Measurements from ENCODE around the gene B4GALT3.

Gene B4GALT3

DNA sequence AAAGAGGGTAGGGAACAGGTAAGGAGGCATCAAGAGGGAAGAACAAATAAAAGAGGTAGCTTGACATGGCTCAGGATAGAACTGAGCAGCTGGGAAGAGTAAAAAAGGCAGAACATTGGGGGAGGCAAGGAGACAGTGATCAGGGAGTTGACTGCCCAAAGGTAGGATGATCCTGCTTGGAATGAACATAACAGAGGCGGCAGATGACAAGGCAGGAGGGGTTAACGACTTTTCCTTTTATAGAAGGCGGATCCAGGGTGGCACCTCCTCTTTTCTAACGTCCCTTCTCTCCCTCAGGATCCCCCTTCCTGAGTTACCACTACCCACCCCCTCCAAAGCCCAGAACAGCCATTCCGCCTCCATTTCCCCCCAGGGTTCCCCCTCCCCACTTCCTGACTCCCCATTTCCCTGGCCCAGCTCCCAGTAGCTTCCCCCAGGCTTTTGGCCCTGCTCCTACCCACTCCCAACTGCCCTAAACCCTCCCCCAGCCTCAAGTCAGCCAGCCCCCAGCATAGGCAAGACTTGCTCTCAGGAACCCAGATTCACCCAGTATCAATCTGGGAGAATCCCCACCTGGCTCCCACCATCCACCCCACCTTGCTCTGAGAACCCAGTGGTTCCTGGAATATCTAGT, 22.3 kb upstream of the B4GALT3 start:
- POLR2A ChIA-PET = interaction anchor here (0.8 to 1.7 kb wide), 3 partner anchors 16 to 39 kb away, joined by 3 to 5 read pairs (median 3); partner anchors contain the start of gene FCER1G
- CTCF ChIA-PET = interaction anchor here (3.2 to 26.1 kb wide), 3 partner anchors 17 to 183 kb away, joined by 16 to 758 read pairs (median 22); partner anchors contain the start of genes APOA2, FCER1G and TOMM40L
- DNase-seq (ENCODE audit: low read depth, low spot score) = no peak
- H3K4me3 ChIP-seq (ENCODE audit: low read depth, low read length) = no peak overlapping the region
- TF ChIP-seq CTCF (IDR thresholded peaks at IDR 0.05; ENCODE audit: insufficient read depth, low read length, missing control alignments) = no peak

DNA sequence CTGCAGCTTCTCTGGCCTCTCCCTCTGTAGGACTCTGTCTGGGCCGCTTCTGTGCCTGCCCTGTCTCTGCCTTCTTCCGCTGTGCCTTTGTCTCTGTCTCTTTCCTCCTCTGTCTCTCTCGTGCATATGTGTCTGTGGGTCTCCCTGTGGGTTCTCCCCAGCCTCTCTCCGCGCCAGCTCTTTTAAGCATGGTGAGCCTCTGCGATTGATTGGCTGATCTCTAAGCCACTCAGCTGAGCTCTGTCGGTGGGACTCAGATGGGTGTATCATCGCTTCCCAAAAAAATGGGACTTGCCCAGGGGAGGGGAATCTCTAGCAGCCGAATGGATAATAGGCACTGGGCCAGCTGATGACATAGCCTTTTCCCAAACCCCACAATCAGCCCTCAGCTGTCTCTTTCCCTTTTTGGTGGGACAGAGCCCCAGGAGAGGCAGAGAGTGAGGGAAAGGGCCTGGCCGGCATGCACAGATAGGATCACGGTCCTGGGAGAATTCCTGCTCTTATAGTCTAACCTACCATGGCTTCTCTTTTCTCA, 21.7 kb upstream of the B4GALT3 start, which contains the start of gene ADAMTS4:
ADAMTS4 (minus strand) TSS at position 158 of the 535 bp plus-strand sequence. CDS start 427 bp downstream, outside the sequence.
- CTCF ChIA-PET = interaction anchor here (1.2 to 26.1 kb wide), 5 partner anchors 16 to 184 kb away, joined by 3 to 758 read pairs (median 16); partner anchors contain the start of genes APOA2, FCER1G and TOMM40L
- POLR2A ChIA-PET = interaction anchor here (0.8 to 1.7 kb wide), 7 partner anchors 16 to 40 kb away, joined by 3 to 6 read pairs (median 3); partner anchors contain the start of genes FCER1G and USP21
- H3K4me3 ChIP-seq (ENCODE audit: low read depth, low read length) = peak within 1 kb of the TSS; percentile 58
- peak; percentile 68 for DNase-seq (ENCODE audit: low read depth, low spot score)
- no peak for TF ChIP-seq CTCF (IDR thresholded peaks at IDR 0.05; ENCODE audit: insufficient read depth, low read length, missing control alignments)

DNA sequence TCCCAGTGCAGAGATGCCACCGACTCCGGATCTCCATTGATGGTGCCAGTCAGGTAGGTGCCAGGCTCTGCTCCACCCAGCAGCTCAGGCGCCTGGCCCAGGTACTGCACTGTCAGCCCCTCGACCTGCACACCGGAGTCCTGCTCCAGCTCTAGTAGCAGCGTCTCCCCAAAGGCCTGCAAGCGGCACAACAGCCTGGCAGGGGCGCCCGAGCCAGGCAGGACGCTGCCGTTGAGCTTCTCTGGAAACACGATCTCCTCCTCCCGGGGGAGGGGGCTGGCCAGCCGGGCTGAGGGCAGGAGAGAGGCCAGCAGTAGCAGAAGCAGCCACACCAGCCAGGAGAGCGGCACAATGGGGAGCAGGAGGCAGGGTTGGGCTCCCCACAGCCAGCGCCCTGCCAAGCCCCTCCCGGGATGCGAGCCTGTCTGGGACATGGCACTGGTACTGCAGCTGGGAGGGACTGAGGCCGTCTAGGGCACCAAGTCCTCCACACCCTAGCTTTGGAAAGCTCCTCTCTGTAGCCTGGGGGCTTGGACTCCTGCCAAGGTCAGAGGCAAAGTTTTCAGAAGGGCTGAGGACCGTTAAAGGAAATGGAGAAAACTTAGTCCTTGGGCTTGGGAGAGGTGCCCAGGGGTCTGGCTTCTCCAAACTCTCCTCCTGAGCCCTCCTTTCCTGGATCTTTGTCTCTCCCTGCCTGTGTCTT, 21.0 kb upstream of the B4GALT3 start:
- TF ChIP-seq CTCF (IDR thresholded peaks at IDR 0.05; ENCODE audit: insufficient read depth, low read length, missing control alignments) = peak; percentile 20
- peak overlapping the region; percentile 58 for H3K4me3 ChIP-seq (ENCODE audit: low read depth, low read length)
- POLR2A ChIA-PET = interaction anchor here (0.6 to 1.7 kb wide), 8 partner anchors 15 to 39 kb away, joined by 3 to 6 read pairs (median 3); partner anchors contain the start of genes FCER1G and USP21
- CTCF ChIA-PET = interaction anchor here (1.2 to 26.1 kb wide), 5 partner anchors 16 to 184 kb away, joined by 3 to 758 read pairs (median 16); partner anchors contain the start of genes APOA2, FCER1G and TOMM40L
- no peak for DNase-seq (ENCODE audit: low read depth, low spot score)

DNA sequence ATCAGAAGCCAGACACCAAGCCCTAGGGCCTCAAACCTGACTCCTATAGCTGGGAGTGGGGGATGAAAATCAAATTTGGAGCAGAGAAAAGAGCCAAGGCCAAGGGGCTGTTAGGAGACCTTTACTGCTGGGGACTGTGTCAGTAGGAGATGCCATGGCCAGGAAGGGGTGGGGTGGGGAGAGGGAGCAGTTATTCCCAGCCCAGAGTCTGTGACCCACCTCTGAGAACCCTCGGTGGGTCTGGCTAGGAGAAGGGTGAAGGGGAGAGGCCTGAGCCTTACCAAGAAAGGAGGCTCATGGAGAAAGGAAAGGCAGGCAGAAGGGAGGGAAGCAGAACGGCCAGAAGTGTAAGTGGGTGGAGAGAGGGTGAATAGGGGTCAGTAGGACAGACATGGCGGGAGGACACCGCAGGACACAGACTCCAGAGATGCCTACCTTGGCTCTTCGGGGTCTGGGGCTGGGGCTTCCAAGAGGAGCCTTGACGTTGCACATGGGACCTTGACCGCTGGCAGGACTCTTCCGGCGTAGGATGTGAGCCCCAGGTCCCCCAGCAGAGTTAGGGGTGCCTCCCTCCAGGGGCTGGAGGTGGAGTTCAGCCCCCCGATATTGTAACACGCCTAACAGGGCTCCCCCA, 20.4 kb upstream of the B4GALT3 start:
- POLR2A ChIA-PET = interaction anchor here (0.6 to 1.7 kb wide), 9 partner anchors 14 to 32 kb away, joined by 3 to 6 read pairs (median 4); partner anchors contain the start of genes PPOX and TOMM40L
- peak overlapping the region; percentile 58 for H3K4me3 ChIP-seq (ENCODE audit: low read depth, low read length)
- DNase-seq (ENCODE audit: low read depth, low spot score) = no peak
- TF ChIP-seq CTCF (IDR thresholded peaks at IDR 0.05; ENCODE audit: insufficient read depth, low read length, missing control alignments) = no peak
- CTCF ChIA-PET = interaction anchor here (0.7 to 26.1 kb wide), 8 partner anchors 9 to 185 kb away, joined by 3 to 758 read pairs (median 8); partner anchors contain the start of genes APOA2, FCER1G and TOMM40L

DNA sequence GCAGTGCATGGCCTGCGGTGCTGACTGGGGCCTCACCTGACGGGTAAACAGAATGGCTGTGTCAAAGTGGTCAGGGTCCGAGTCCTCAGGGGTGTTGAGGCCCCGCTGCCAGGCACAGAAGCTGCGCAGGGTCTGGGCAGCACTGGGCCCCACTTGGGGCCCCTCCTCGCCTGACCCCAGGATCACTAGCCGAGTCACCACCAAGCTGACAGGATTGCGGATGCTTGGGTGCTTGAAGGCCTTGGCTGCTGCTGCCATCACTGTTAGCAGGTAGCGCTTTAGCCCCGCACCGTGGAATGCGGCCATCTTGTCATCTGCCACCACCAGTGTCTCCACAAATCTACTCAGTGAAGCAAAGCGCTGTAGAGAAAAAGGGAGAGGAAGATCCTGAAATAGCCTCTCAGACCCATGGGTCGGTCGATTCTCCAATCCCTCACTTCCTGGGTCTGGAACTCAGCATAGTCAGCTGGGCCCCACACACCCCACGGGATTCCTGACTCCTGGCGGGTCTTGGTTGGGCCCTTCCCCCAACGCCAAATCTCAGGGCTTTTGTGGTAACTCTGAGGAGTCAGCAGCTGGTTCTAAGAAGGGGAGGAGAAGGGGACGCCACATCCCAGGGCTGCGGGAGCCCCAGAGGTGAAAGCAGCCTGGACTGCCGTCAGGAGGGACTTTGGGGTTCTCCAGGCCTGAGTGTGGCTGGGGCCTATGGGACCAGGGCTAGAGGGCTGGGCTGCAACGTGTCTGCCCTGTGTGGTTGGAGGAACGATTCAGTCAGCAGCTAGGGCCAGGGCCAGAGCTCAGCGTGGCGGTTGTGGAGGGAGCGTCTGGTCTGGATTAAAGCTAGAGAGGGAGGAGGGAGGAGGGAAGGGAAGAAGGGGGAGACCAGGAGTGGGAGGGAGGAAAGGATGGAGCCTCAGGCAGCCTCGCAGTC, 19.5 kb upstream of the B4GALT3 start:
- no peak for DNase-seq (ENCODE audit: low read depth, low spot score)
- POLR2A ChIA-PET = interaction anchor here (0.6 to 1.5 kb wide), 6 partner anchors 15 to 36 kb away, joined by 3 to 5 read pairs (median 3); partner anchors contain the start of genes PPOX and TOMM40L
- peak overlapping the region; percentile 58 for H3K4me3 ChIP-seq (ENCODE audit: low read depth, low read length)
- no peak for TF ChIP-seq CTCF (IDR thresholded peaks at IDR 0.05; ENCODE audit: insufficient read depth, low read length, missing control alignments)
- CTCF ChIA-PET = interaction anchor here (0.7 to 26.1 kb wide), 7 partner anchors 8 to 186 kb away, joined by 3 to 758 read pairs (median 12); partner anchors contain the start of genes APOA2, FCER1G and TOMM40L
